Tibial nerve (tissue), 4 donors: ENCODE measurements around the gene PRDM11. TPM values are rescaled to one million over a fixed set of nuclear protein-coding genes. Genes with fewer than 3 reads are reported as not detected.

Experiments used
- DNase-seq, 2 donors: peaks; one replicate each; pipeline ENCODE4 v3.0.0-alpha.2; 2019; ENCODE audit warnings: low spot score in 2 of 2
- H3K27ac ChIP-seq, 4 donors: fragments of 200-600 bp; sonication (generic) in 3 of 4; one replicate each; pipeline ENCODE4 v1.5.1; 2017 to 2019; ENCODE audit warnings: mild to moderate bottlenecking in 1 of 4
- H3K27me3 ChIP-seq, 2 donors: fragments of 200-600 bp; sonication (generic) in 1 of 2; one replicate each; pipeline versions ENCODE4 v1.5.1 to v1.6.0; 2017 to 2019
- H3K36me3 ChIP-seq, 3 donors: fragments of 200-600 bp; sonication (generic); one replicate each; pipeline ENCODE4 v1.5.1; 2018 to 2019
- H3K4me1 ChIP-seq, 4 donors: fragments of 200-600 bp; sonication (generic) in 3 of 4; one replicate each; pipeline ENCODE4 v1.5.1; 2017 to 2019
- H3K4me3 ChIP-seq, 4 donors: fragments of 200-600 bp; sonication (generic) in 3 of 4; one replicate each; pipeline ENCODE4 v1.5.1; 2017 to 2019; ENCODE audit warnings: mild to moderate bottlenecking in 1 of 4, moderate library complexity in 1 of 4
- H3K9me3 ChIP-seq, 4 donors: fragments of 200-600 bp; sonication (generic) in 3 of 4; one replicate each; pipeline ENCODE4 v1.5.1; 2017 to 2019
- EP300 ChIP-seq, 2 donors: sonication (generic); formaldehyde crosslinking; IDR thresholded peaks; one replicate each; pipeline ENCODE4 v1.6.1; 2017; ENCODE audit warnings: antibody characterized with exemption in 2 of 2, mild to moderate bottlenecking in 1 of 2
- POLR2A ChIP-seq, 2 donors: fragments of 450-650 bp; IDR thresholded peaks; one replicate each; pipeline ENCODE4 v1.6.1; 2017; ENCODE audit warnings: antibody characterized with exemption in 2 of 2, mild to moderate bottlenecking in 2 of 2, moderate library complexity in 2 of 2
- WGBS, 2 donors: methylation state at CpG; one replicate each; pipeline ENCODE4 v1.1.5; 2018; 5-methylcytosine and 5-hydroxymethylcytosine counted together
- total RNA-seq, 4 donors: library from RNA; depleted of rRNA; stranded (reverse); fragments of >200 nt; gene quantifications; one replicate each; pipeline ENCODE4 v1.1.0, GENCODE V29; 2016
- TF ChIP-seq, protein P1 (sequence below), 5 experiments: fragments of 200-600 bp in 3 of 5; fragments of 450-650 bp in 2 of 5; sonication (generic) in 3 of 5; IDR thresholded peaks; one replicate each; pipeline ENCODE4 v1.5.1; 2016 to 2019; ENCODE audit warnings: antibody characterized with exemption in 5 of 5, mild to moderate bottlenecking in 3 of 5, moderate library complexity in 2 of 5

Gene PRDM11
- total RNA-seq, 4 donors from 2014 or later = 17.5 to 26.1 (median 25.8) TPM

DNA sequence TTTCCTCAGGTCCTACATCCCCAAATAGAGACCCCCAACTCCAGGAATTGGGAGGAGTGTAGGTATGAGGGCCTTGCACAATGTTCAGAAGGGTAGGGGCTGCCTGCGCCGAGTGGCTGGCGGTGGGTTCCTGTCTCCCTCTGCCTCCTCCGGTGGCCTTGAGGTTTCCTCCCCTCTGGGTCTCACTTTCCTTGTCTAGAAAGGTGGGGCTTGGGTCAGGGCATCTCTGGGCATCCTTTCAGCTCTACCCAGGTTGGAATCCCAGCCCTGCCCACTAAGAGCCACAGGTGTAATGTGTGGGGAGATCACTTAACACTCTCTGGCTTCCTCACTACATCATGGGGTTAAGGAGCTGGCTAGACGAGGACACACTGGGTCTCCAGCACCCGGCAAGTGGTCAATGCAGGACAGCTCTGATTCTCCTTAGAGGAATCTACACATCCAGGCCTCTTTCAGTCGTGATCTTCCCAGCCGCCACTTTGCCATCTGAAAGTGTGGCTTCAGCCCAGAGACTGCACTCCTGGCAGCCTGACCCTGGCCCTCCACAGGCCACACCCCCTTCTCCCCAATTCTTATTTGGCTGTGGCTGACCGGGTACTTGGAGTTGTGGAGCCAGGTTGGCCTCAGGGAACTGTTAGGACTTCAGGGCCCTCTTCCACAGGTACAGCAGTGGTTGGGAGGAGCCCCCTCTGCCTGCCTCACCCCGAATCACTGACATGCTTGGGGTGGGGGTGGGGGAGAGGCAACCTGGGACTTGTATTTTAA is 22.1 kb downstream of the PRDM11 start:
- peaks cover 0 to 7% (median 0%) of the 10 kb centered on the region in 4 donors for H3K4me1 ChIP-seq
- DNase-seq = no peak
- H3K27me3 ChIP-seq = no peaks in the 10 kb centered on the region
- H3K4me3 ChIP-seq = no peak overlapping the region
- H3K9me3 ChIP-seq = no peaks in the 10 kb centered on the region
- TF ChIP-seq POLR2A (IDR thresholded peaks at IDR 0.05) = no peak
- TF ChIP-seq EP300 (IDR thresholded peaks at IDR 0.05) = no peak
- TF ChIP-seq, protein P1, sequence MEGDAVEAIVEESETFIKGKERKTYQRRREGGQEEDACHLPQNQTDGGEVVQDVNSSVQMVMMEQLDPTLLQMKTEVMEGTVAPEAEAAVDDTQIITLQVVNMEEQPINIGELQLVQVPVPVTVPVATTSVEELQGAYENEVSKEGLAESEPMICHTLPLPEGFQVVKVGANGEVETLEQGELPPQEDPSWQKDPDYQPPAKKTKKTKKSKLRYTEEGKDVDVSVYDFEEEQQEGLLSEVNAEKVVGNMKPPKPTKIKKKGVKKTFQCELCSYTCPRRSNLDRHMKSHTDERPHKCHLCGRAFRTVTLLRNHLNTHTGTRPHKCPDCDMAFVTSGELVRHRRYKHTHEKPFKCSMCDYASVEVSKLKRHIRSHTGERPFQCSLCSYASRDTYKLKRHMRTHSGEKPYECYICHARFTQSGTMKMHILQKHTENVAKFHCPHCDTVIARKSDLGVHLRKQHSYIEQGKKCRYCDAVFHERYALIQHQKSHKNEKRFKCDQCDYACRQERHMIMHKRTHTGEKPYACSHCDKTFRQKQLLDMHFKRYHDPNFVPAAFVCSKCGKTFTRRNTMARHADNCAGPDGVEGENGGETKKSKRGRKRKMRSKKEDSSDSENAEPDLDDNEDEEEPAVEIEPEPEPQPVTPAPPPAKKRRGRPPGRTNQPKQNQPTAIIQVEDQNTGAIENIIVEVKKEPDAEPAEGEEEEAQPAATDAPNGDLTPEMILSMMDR (IDR thresholded peaks at IDR 0.05) = no peak
- H3K36me3 ChIP-seq = no peaks in the 10 kb centered on the region
- 56 to 65% methylated on average over 7 to 10 of the region's 10 CpGs for WGBS, 2 donors
- no peak overlapping the region for H3K27ac ChIP-seq

- Histone ChIP-seq H3K27me3 (no peaks in the 10 kb centered on the region), H3K9me3 (no peaks in the 10 kb centered on the region), H3K27ac (no peak overlapping the region), H3K4me3 (no peak overlapping the region), H3K36me3 (no peaks in the 10 kb centered on the region), H3K4me1 (no peaks in the 10 kb centered on the region)
- WGBS, 2 donors = 58 to 60% methylated on average over 3 of the region's 3 CpGs
- TF ChIP-seq, protein P1 (IDR thresholded peaks at IDR 0.05) = no peak
- TF ChIP-seq EP300 (IDR thresholded peaks at IDR 0.05) = no peak
- TF ChIP-seq POLR2A (IDR thresholded peaks at IDR 0.05) = no peak
- no peak for DNase-seq
Measured at GRCh38 chr11:45169310-45170072, 23.1 kb downstream of the PRDM11 start.

DNA sequence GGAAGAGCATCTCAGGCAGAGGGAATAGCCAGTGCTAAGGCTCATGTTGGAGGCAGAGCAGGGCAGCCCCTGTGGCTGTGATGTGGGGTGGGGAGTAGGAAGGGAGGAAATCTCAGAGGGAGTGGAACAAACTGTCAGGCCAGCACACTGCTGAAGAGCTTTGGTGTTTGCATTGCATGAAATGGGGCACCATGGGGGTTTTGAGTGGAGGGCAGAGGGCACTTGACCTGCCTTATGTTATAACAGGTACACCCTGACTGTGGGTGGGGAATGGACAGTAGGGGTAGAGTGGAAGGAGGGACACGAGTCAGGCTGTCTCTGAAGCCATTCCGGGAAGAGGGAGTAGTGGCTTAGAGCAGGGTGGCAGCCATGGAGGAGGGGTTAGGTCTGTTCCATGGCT is 24.0 kb downstream of the PRDM11 start:
- 68 to 77% methylated on average over 2 of the region's 2 CpGs for WGBS, 2 donors
- no peak for DNase-seq

DNA sequence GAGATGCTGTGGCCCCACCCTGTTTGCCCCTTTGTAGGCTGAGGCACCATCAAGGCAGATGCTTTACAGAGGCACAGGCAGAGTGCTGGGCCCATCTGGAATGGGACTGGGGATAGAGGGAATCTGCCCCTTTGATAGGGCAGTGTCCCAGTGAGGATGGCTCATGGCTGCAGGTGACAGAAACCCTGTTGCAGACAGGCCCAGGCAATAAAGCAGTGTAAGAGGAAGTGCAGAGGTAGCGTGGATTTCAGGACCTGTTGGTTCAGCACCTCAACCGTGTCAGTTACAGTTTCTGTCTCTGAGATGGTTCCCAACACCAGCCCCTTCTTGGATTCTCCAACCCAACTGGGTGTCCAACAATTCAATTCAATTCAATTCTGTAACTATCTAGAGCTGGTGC is 25.1 kb downstream of the PRDM11 start:
- no peaks in the 10 kb centered on the region for H3K36me3 ChIP-seq
- H3K27me3 ChIP-seq = no peaks in the 10 kb centered on the region
- no peak overlapping the region for H3K27ac ChIP-seq
- WGBS, 2 donors = 96% methylated on average over 2 of the region's 2 CpGs
- H3K4me1 ChIP-seq = no peaks in the 10 kb centered on the region
- H3K4me3 ChIP-seq = no peak overlapping the region
- no peaks in the 10 kb centered on the region for H3K9me3 ChIP-seq
- no peak for DNase-seq
- TF ChIP-seq POLR2A (IDR thresholded peaks at IDR 0.05) = no peak
- TF ChIP-seq, protein P1 (IDR thresholded peaks at IDR 0.05) = no peak
- no peak for TF ChIP-seq EP300 (IDR thresholded peaks at IDR 0.05)

More for the DNA sequence above, 24.0 kb downstream of the PRDM11 start:
- no peaks in the 10 kb centered on the region for H3K4me1 ChIP-seq
- no peak overlapping the region for H3K4me3 ChIP-seq
- H3K27me3 ChIP-seq = no peaks in the 10 kb centered on the region
- TF ChIP-seq, protein P1 (IDR thresholded peaks at IDR 0.05) = no peak
- TF ChIP-seq EP300 (IDR thresholded peaks at IDR 0.05) (no peak), POLR2A (IDR thresholded peaks at IDR 0.05) (no peak)
- H3K36me3 ChIP-seq = no peaks in the 10 kb centered on the region
- H3K9me3 ChIP-seq = no peaks in the 10 kb centered on the region
- no peak overlapping the region for H3K27ac ChIP-seq

DNA sequence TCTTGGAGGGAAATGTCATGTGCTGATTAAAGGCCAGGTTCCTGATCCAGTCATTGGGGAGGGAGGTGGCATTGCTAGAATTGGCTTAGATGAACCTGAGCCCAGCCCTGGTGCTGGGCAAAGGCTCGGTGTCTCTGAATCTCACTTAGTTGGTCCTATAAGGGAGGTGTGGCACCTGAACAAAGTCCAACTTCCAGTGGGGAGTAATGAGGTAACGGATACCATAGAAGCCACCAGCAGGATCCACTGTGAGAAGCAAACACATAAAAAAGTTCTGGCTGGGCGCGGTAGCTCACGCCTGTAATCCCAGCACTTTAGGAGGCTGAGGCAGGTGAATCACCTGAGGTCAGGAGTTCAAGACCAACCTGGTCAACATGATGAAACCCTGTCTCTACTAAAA is 26.6 kb downstream of the PRDM11 start:
- peaks cover 0 to 5% (median 0%) of the 10 kb centered on the region in 4 donors for H3K4me1 ChIP-seq
- TF ChIP-seq EP300 (IDR thresholded peaks at IDR 0.05) = no peak
- no peak for TF ChIP-seq POLR2A (IDR thresholded peaks at IDR 0.05)
- TF ChIP-seq, protein P1 (IDR thresholded peaks at IDR 0.05) = no peak
- WGBS, 2 donors = 90 to 98% methylated on average over 5 of the region's 5 CpGs
- no peak overlapping the region for H3K27ac ChIP-seq
- no peaks in the 10 kb centered on the region for H3K27me3 ChIP-seq
- H3K36me3 ChIP-seq = no peaks in the 10 kb centered on the region
- DNase-seq = no peak
- H3K9me3 ChIP-seq = no peaks in the 10 kb centered on the region
- no peak overlapping the region for H3K4me3 ChIP-seq
